Gastrocnemius medialis (tissue), 4 donors: ENCODE measurements around the gene ACOT7. TPM values are rescaled to one million over a fixed set of nuclear protein-coding genes. Genes with fewer than 3 reads are reported as not detected.
"Not testable (repeated sequence)": the region's sequence is repeated elsewhere in the genome, so short reads cannot be mapped to it uniquely, and the experiment has no call there.

Experiments
- ATAC-seq, 2 donors: fragments of 150-250 bp; one replicate each; pipeline ENCODE4 v1.9.1; 2016
- DNase-seq, 2 donors: peaks; one replicate each; pipeline ENCODE4 v3.0.0-alpha.2; 2019
- H3K27ac ChIP-seq, 4 donors: fragments of 200-600 bp; sonication (generic); 1 replicate in 1 of 4; 2 replicates in 3 of 4; pipeline ENCODE4 v1.5.1; 2016 to 2018; ENCODE audit warnings: mild to moderate bottlenecking in 2 of 4, moderate library complexity in 1 of 4
- H3K27me3 ChIP-seq, 3 donors: fragments of 200-600 bp; sonication (generic) in 2 of 3; 1 replicate in 1 of 3; 2 replicates in 2 of 3; pipeline versions ENCODE4 v1.5.1 to v1.6.0; 2016 to 2019; ENCODE audit warnings: mild to moderate bottlenecking in 1 of 3, moderate library complexity in 1 of 3
- H3K36me3 ChIP-seq, 2 donors: fragments of 200-600 bp; sonication (generic) in 1 of 2; one replicate each; pipeline ENCODE4 v1.5.1; 2017 to 2018
- H3K4me1 ChIP-seq, 2 donors: fragments of 200-600 bp; sonication (generic) in 1 of 2; one replicate each; pipeline ENCODE4 v1.5.1; 2016 to 2017; ENCODE audit warnings: mild to moderate bottlenecking in 2 of 2
- H3K4me3 ChIP-seq, 4 donors: fragments of 200-600 bp; sonication (generic) in 3 of 4; 1 replicate in 1 of 4; 2 replicates in 3 of 4; pipeline ENCODE4 v1.5.1; 2016 to 2019; ENCODE audit warnings: mild to moderate bottlenecking in 2 of 4
- H3K9me3 ChIP-seq, 3 donors: fragments of 200-600 bp; sonication (generic) in 2 of 3; 1 replicate in 1 of 3; 2 replicates in 2 of 3; pipeline ENCODE4 v1.5.1; 2016 to 2019
- POLR2A ChIP-seq, 2 donors: fragments of 450-650 bp; IDR thresholded peaks; one replicate each; pipeline ENCODE4 v1.6.1; 2017; ENCODE audit warnings: antibody characterized with exemption in 2 of 2, mild to moderate bottlenecking in 2 of 2, moderate library complexity in 2 of 2
- in situ Hi-C, 4 donors: fragments of 200-750 bp; cut with MboI; loops; one replicate each; pipeline versions ENCODE4 v1.15.0 to v1.8.0; 2017; ENCODE audit warnings: low sequenced_read_pairs in 4 of 4
- intact Hi-C: fragments of 100-400 bp; cut with DNase I; formaldehyde crosslinking; loops from one replicate; pipeline ENCODE4 v1.15.1; 2023; ENCODE audit warnings: low total_unique reads
- total RNA-seq, 4 donors: library from RNA; depleted of rRNA; stranded (reverse); fragments of >200 nt; gene quantifications; one replicate each; pipeline versions ENCODE4 v1.1.0 to v1.2.3, GENCODE V29; 2016
- TF ChIP-seq, protein P1 (sequence below), 5 experiments: fragments of 450-650 bp in 3 of 5; fragments of 200-600 bp in 2 of 5; sonication (generic) in 2 of 5; IDR thresholded peaks in 4 of 5; conservative IDR thresholded peaks in 1 of 5; 1 replicate in 4 of 5; 2 replicates in 1 of 5; pipeline ENCODE4 v1.5.1; 2016 to 2019; ENCODE audit warnings: antibody characterized with exemption in 5 of 5, mild to moderate bottlenecking in 3 of 5, moderate library complexity in 3 of 5

Gene ACOT7, protein sequence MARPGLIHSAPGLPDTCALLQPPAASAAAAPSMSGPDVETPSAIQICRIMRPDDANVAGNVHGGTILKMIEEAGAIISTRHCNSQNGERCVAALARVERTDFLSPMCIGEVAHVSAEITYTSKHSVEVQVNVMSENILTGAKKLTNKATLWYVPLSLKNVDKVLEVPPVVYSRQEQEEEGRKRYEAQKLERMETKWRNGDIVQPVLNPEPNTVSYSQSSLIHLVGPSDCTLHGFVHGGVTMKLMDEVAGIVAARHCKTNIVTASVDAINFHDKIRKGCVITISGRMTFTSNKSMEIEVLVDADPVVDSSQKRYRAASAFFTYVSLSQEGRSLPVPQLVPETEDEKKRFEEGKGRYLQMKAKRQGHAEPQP
- total RNA-seq: 1 to 10 TPM; 1.3 to 5.8 (median 3.2) TPM

DNA sequence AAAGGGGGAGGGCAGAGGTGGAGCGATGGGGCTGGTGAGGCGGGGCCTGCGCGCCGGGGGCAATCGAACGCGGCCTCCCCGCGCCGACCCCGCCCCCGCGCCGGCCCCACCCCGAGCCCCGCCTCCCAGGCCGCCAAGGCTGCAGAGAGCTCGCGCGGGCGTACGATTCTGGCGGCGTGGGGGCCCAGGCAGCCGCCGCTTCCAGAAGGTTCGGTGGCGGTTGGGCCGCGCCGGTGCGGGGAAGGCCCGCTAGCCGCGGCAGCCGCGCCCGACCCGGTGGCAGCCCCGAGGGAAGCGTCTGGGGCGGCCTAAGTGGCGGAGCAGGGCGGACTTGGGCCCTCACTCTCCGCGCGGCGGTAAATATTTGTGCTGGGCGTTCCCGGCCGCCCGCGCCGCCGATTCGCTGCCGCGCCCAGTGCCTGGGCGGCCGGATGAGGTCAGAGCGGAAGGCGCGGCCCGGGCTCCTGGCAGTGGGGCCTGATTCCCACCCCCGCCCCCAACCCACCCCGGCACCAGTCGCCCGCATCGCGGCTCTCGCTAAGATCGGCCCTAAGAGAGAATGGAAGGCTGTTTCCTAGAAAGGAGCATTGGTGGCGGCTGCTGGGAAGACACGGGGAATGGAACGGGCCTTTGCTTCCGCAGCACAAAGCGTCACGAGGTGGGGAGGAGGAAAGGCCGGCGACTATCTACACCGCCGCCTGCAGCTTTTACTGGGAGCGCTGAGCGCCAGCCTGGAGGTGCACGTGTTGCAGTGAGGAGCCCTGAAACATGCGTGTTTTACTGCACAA lies at the start of gene ACOT7:
Gene ACOT7 (minus strand): TSS at position 368 of the 788 bp plus-strand sequence. CDS start 368 bp downstream, outside the sequence.
- Histone ChIP-seq H3K36me3 (no peaks in the 10 kb centered on the region), H3K9me3 (no peaks in the 10 kb centered on the region), H3K27me3 (no peaks in the 10 kb centered on the region), H3K27ac (peak within 1 kb of the TSS; percentile 87 to 98 (median 94)), H3K4me3 (peak within 1 kb of the TSS; percentile 61 to 82 (median 66)), H3K4me1 (peaks cover 7 to 8% of the 10 kb centered on the region in 2 donors)
- DNase-seq (peak; percentile 71 to 77), ATAC-seq (peak; percentile 97)
- in situ Hi-C loops (no loop called here), intact Hi-C loops (loop anchor here (1.0 to 5.0 kb wide), 2 partner anchors 41 to 194 kb away; partner anchors contain the start of gene RPL22)
- TF ChIP-seq, protein P1, sequence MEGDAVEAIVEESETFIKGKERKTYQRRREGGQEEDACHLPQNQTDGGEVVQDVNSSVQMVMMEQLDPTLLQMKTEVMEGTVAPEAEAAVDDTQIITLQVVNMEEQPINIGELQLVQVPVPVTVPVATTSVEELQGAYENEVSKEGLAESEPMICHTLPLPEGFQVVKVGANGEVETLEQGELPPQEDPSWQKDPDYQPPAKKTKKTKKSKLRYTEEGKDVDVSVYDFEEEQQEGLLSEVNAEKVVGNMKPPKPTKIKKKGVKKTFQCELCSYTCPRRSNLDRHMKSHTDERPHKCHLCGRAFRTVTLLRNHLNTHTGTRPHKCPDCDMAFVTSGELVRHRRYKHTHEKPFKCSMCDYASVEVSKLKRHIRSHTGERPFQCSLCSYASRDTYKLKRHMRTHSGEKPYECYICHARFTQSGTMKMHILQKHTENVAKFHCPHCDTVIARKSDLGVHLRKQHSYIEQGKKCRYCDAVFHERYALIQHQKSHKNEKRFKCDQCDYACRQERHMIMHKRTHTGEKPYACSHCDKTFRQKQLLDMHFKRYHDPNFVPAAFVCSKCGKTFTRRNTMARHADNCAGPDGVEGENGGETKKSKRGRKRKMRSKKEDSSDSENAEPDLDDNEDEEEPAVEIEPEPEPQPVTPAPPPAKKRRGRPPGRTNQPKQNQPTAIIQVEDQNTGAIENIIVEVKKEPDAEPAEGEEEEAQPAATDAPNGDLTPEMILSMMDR (IDR thresholded peaks at IDR 0.05 in 4 of 5, conservative IDR thresholded peaks at IDR 0.05 in 1 of 5): peak in 1 of 5 experiments; percentile 26
- TF ChIP-seq POLR2A (IDR thresholded peaks at IDR 0.05): peak; percentile 60 to 78

DNA sequence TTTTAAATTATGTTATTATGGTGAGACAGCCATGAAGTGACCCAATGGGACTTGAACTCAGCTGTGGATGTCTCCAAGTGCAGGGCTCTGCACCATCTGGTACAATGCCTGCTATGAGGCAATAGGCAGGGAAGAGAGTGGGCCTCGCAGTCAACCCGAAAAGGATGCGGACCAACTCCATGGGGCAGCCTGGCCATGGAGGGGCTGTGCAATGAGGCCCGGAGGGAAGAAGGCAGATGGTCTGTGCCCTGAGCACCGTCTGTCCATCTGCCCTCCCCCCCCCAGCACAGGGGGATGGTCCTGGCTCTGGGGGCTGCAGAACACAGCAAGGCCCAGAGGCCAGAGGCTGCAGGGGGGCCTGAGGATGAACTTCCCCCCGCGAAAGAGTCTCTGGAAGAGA lies 48.0 kb upstream of the ACOT7 start:
- in situ Hi-C loops: no loop called here
- Histone ChIP-seq H3K36me3 (no peaks in the 10 kb centered on the region), H3K9me3 (no peaks in the 10 kb centered on the region), H3K4me1 (no peaks in the 10 kb centered on the region), H3K4me3 (no peak overlapping the region), H3K27me3 (peaks cover 28 to 50% (median 46%) of the 10 kb centered on the region in 3 donors), H3K27ac (no peak overlapping the region)
- ATAC-seq: no peak
- intact Hi-C loops: no loop called here
- TF ChIP-seq, protein P1 (IDR thresholded peaks at IDR 0.05 in 4 of 5, conservative IDR thresholded peaks at IDR 0.05 in 1 of 5): no peak
- TF ChIP-seq POLR2A (IDR thresholded peaks at IDR 0.05): no peak
- no peak for DNase-seq

DNA sequence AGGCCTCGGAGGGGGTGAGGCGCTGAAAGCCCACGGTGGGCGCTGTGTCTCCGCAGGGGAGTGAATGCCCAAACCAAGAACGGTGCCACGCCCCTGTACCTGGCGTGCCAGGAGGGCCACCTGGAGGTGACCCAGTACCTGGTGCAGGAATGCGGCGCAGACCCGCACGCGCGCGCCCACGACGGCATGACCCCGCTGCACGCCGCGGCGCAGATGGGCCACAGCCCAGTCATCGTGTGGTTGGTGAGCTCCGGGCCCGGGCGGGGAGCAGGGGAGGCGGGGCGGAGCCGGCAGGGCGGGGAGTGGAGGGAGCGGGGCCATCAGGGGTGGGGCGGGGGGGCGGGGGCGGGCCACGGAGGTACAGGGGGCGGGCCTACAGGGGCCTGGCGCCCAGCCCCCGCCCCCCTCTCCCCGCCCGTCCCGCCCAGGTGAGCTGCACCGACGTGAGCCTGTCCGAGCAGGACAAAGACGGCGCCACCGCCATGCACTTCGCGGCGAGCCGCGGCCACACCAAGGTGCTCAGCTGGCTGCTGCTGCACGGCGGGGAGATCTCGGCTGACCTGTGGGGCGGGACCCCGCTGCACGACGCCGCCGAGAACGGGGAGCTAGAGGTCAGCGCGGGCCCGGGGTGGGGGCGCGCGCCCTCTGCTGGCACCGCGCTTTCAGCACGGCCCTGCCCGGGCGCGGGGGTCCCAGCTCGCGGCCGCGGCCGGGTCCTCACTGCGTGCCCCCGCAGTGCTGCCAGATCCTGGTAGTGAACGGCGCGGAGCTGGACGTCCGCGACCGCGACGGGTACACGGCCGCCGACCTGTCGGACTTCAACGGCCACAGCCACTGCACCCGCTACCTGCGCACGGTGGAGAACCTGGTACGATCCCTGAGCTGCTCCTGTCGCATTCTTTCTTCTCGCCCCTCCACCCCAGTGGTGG lies 46.9 kb upstream of the ACOT7 start:
- peaks cover 25 to 43% (median 42%) of the 10 kb centered on the region in 3 donors for H3K27me3 ChIP-seq
- H3K4me1 ChIP-seq: no peaks in the 10 kb centered on the region
- H3K4me3 ChIP-seq: no peak overlapping the region
- DNase-seq (no peak), ATAC-seq (no peak)
- no peaks in the 10 kb centered on the region for H3K36me3 ChIP-seq
- no peak overlapping the region for H3K27ac ChIP-seq
- intact Hi-C loops: no loop called here
- TF ChIP-seq, protein P1 (IDR thresholded peaks at IDR 0.05 in 4 of 5, conservative IDR thresholded peaks at IDR 0.05 in 1 of 5): peak in 1 of 5 experiments; percentile 22
- no peak for TF ChIP-seq POLR2A (IDR thresholded peaks at IDR 0.05)
- H3K9me3 ChIP-seq: no peaks in the 10 kb centered on the region
- in situ Hi-C loops: no loop called here

DNA sequence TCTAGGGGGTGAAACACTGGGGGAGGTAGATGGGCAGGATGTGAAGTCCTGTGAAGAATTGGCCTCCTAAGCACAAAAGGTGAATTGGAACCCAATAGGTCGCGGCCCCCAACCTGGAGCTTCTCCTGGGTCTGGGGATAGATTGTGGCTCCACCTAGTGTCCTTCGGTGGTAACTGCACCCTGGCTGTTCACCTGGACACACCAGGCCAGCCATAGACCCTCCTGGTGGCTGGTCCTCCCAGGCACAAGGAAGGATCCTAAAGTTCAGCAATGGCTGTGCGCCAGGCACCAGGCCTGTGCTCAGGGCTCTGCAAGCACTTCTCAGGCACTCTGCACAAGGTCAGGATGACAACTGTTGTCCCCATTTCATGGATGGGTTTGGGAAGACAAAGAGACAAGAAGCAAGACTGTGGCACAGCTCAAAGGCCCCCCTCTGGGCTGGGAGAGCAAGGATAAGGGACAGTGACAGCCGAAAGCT lies 44.5 kb upstream of the ACOT7 start:
- in situ Hi-C loops: no loop called here
- ATAC-seq (peak; percentile 71 to 84), DNase-seq (peak; percentile 22 to 37)
- no peaks in the 10 kb centered on the region for H3K9me3 ChIP-seq
- no peaks in the 10 kb centered on the region for H3K36me3 ChIP-seq
- TF ChIP-seq POLR2A (IDR thresholded peaks at IDR 0.05): no peak
- TF ChIP-seq, protein P1 (IDR thresholded peaks at IDR 0.05 in 4 of 5, conservative IDR thresholded peaks at IDR 0.05 in 1 of 5): peak; percentile 75 to 94 (median 84)
- H3K4me1 ChIP-seq: no peaks in the 10 kb centered on the region
- peaks cover 25 to 42% (median 40%) of the 10 kb centered on the region in 3 donors for H3K27me3 ChIP-seq
- no peak overlapping the region for H3K4me3 ChIP-seq
- no peak overlapping the region for H3K27ac ChIP-seq
- intact Hi-C loops: loop anchor here (2.0 kb wide), 1 partner anchor 75 kb away; no protein-coding TSS in a partner anchor

DNA sequence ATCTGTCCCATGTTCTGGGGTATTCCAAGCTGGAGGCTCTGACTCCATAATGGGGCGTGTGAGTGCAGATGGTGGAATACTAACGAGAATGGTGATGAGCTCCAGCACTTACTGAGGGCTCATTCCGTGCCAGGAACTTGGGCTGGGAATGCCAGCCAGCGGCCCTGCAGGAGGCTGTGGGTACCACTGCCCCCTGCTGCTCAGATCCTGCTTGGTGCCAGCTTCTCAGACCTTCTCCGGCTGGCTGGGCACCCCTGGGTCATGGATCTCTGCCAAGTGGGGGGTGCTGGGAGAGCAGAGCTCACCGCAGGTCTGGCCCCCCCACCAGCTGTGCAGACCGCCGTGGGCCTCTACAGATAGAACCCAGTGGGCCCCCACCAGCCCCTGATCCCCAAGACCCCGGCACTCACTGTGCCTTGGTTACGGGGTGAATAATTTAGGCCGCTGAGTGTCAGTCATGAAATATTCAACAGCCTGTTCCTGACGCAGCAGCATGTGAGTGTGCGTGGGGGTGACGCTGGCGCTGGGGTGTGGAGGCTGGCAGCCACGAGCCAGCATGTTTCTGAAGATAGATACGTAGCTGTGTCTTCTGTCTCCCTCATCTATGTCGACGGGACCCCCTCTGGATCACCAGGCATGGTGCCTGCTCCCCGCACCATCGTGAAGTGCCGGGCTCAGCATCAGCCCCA lies 43.6 kb upstream of the ACOT7 start:
- H3K9me3 ChIP-seq, ATAC-seq, DNase-seq, in situ Hi-C loops, H3K27ac ChIP-seq, H3K4me3 ChIP-seq, H3K4me1 ChIP-seq, intact Hi-C loops, H3K36me3 ChIP-seq: not testable (repeated sequence)
- H3K27me3 ChIP-seq: peaks cover 25 to 42% (median 40%) of the 10 kb centered on the region in 3 donors

DNA sequence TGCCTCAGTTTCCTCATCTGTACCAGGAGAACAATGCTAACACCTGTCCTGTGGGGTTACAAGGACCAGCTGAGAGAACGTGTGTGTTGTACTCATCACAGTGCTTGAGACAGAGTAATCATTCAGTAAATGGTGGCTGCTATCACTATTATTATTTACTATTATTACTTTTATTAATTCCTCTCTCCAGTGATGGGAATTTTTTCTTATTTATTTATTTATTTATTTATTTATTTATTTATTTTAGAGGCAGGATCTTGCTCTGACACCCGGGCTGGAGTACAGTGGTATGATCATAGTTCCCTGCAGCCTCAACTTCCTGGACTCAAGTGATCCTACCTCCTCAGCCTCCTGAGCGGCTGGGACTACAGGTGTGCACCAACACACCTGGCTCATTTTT lies 42.7 kb upstream of the ACOT7 start:
- ATAC-seq, H3K36me3 ChIP-seq, intact Hi-C loops, in situ Hi-C loops, H3K9me3 ChIP-seq, DNase-seq, H3K4me1 ChIP-seq, H3K4me3 ChIP-seq, H3K27ac ChIP-seq: not testable (repeated sequence)
- H3K27me3 ChIP-seq: peaks cover 21 to 36% (median 36%) of the 10 kb centered on the region in 3 donors
